ENCODE measurements around the gene DFFA. TPM values are rescaled to one million over a fixed set of nuclear protein-coding genes. Genes with fewer than 3 reads are reported as not detected.
"Not testable (repeated sequence)": the region's sequence is repeated elsewhere in the genome, so short reads cannot be mapped to it uniquely, and the experiment has no call there.

The DFFA gene
- total RNA-seq, 2 donors from 2014 or later = 100 to 105 TPM

- no peaks in the 10 kb centered on the region for H3K9me3 Mint-ChIP-seq
- Histone ChIP-seq H3K36me3 (ENCODE audit: control insufficient read depth, insufficient read depth, low read length) (peaks cover 65% of the 10 kb centered on the region), H3K27ac (ENCODE audit: low read depth, low read length) (no peak overlapping the region), H3K9ac (ENCODE audit: extremely low read depth, low read length, poor library complexity, severe bottlenecking) (no peak overlapping the region), H3K9me3 (ENCODE audit: control insufficient read depth, low read length) (no peaks in the 10 kb centered on the region), H3K27me3 (ENCODE audit: control insufficient read depth, insufficient read depth, low read length, poor library complexity, severe bottlenecking) (no peaks in the 10 kb centered on the region), H3K4me3 (ENCODE audit: low read length) (no peak overlapping the region), H3K4me1 (ENCODE audit: control insufficient read depth, insufficient read depth, low read length) (no peaks in the 10 kb centered on the region)
- no peak for DNase-seq
- WGBS, 2 experiments (ENCODE audit: insufficient coverage in 1 of 2, insufficient read length in 1 of 2) = 79 to 90% methylated on average over 5 to 15 of the region's 15 CpGs
- H3K4me3 Mint-ChIP-seq = no peak overlapping the region
- H3K27me3 Mint-ChIP-seq (ENCODE audit: insufficient read depth) = no peaks in the 10 kb centered on the region
- TF ChIP-seq CTCF (conservative IDR thresholded peaks at IDR 0.05) = no peak
- H3K36me3 Mint-ChIP-seq (ENCODE audit: low read depth) = peaks cover 72% of the 10 kb centered on the region
- H3K4me1 Mint-ChIP-seq = peaks cover 6% of the 10 kb centered on the region
- H3K27ac Mint-ChIP-seq = no peak overlapping the region
Observed at GRCh38 chr1:10419351-10419750, 53.0 kb downstream of the DFFA start.

- H3K9me3 ChIP-seq (ENCODE audit: control insufficient read depth, low read length); H3K9ac ChIP-seq (ENCODE audit: extremely low read depth, low read length, poor library complexity, severe bottlenecking); H3K4me3 ChIP-seq (ENCODE audit: low read length); H3K9me3 Mint-ChIP-seq; DNase-seq; H3K4me1 Mint-ChIP-seq; H3K27ac Mint-ChIP-seq; H3K27me3 ChIP-seq (ENCODE audit: control insufficient read depth, insufficient read depth, low read length, poor library complexity, severe bottlenecking); H3K4me3 Mint-ChIP-seq; H3K4me1 ChIP-seq (ENCODE audit: control insufficient read depth, insufficient read depth, low read length); H3K27ac ChIP-seq (ENCODE audit: low read depth, low read length); H3K27me3 Mint-ChIP-seq (ENCODE audit: insufficient read depth): not testable (repeated sequence)
- WGBS, 2 experiments (ENCODE audit: insufficient coverage in 1 of 2, insufficient read length in 1 of 2) = 97% methylated on average over 6 of the region's 8 CpGs
- peaks cover 69% of the 10 kb centered on the region for H3K36me3 ChIP-seq (ENCODE audit: control insufficient read depth, insufficient read depth, low read length)
- H3K36me3 Mint-ChIP-seq (ENCODE audit: low read depth) = peaks cover 77% of the 10 kb centered on the region
Observed at GRCh38 chr1:10418741-10419140, 53.6 kb downstream of the DFFA start.

- not testable (repeated sequence) for H3K27me3 ChIP-seq (ENCODE audit: control insufficient read depth, insufficient read depth, low read length, poor library complexity, severe bottlenecking); H3K9ac ChIP-seq (ENCODE audit: extremely low read depth, low read length, poor library complexity, severe bottlenecking); H3K4me3 ChIP-seq (ENCODE audit: low read length); H3K9me3 ChIP-seq (ENCODE audit: control insufficient read depth, low read length); H3K27ac ChIP-seq (ENCODE audit: low read depth, low read length); H3K4me3 Mint-ChIP-seq; H3K4me1 ChIP-seq (ENCODE audit: control insufficient read depth, insufficient read depth, low read length); DNase-seq; H3K27me3 Mint-ChIP-seq (ENCODE audit: insufficient read depth); H3K9me3 Mint-ChIP-seq; H3K4me1 Mint-ChIP-seq
- Mint-ChIP-seq H3K36me3 (ENCODE audit: low read depth) (peaks cover 87% of the 10 kb centered on the region), H3K27ac (peak overlapping the region; percentile 56)
- WGBS, 2 experiments (ENCODE audit: insufficient coverage in 1 of 2, insufficient read length in 1 of 2) = 100% methylated on average over 1 of the region's 1 CpG; no CpG with 5 or more reads in 1 of the 2 experiments
- peaks cover 95% of the 10 kb centered on the region for H3K36me3 ChIP-seq (ENCODE audit: control insufficient read depth, insufficient read depth, low read length)
Observed at GRCh38 chr1:10415967-10416366, 56.4 kb downstream of the DFFA start.

GRCh38 chr1:10415211-10415930 lies 57.0 kb downstream of the DFFA start:
- Histone ChIP-seq H3K9me3 (ENCODE audit: control insufficient read depth, low read length) (no peaks in the 10 kb centered on the region), H3K27ac (ENCODE audit: low read depth, low read length) (no peak overlapping the region), H3K4me1 (ENCODE audit: control insufficient read depth, insufficient read depth, low read length) (no peaks in the 10 kb centered on the region), H3K27me3 (ENCODE audit: control insufficient read depth, insufficient read depth, low read length, poor library complexity, severe bottlenecking) (no peaks in the 10 kb centered on the region), H3K36me3 (ENCODE audit: control insufficient read depth, insufficient read depth, low read length) (peaks cover 95% of the 10 kb centered on the region), H3K9ac (ENCODE audit: extremely low read depth, low read length, poor library complexity, severe bottlenecking) (no peak overlapping the region), H3K4me3 (ENCODE audit: low read length) (no peak overlapping the region)
- 91% methylated on average over 6 of the region's 6 CpGs; no CpG with 5 or more reads in 1 of the 2 experiments for WGBS, 2 experiments (ENCODE audit: insufficient coverage in 1 of 2, insufficient read length in 1 of 2)
- H3K36me3 Mint-ChIP-seq (ENCODE audit: low read depth) = peaks cover 83% of the 10 kb centered on the region
- no peaks in the 10 kb centered on the region for H3K9me3 Mint-ChIP-seq
- H3K27ac Mint-ChIP-seq = peak overlapping the region; percentile 84
- no peak for TF ChIP-seq CTCF (conservative IDR thresholded peaks at IDR 0.05)
- H3K27me3 Mint-ChIP-seq (ENCODE audit: insufficient read depth) = no peaks in the 10 kb centered on the region
- peak; percentile 80 for DNase-seq
- peaks cover 6% of the 10 kb centered on the region for H3K4me1 Mint-ChIP-seq
- H3K4me3 Mint-ChIP-seq = no peak overlapping the region
